Common myeloid progenitor, CD34-positive (primary cell): ENCODE results near the gene PHC2.
A peak's percentile ranks its signal among the peaks of the same experiment; 100 is the strongest.

ENCODE experiments used
- CTCF ChIA-PET: fragments of 350-600 bp; sonication (Branson Sonifier 250); formaldehyde crosslinking; loops from one replicate; lab custom pipeline; 2021; ENCODE audit warnings: antibody characterized with exemption; lab: Charles Lee
- POLR2A ChIA-PET: fragments of 350-600 bp; sonication (Branson Sonifier 250); formaldehyde crosslinking; loops from one replicate; lab custom pipeline; 2021; ENCODE audit warnings: antibody characterized with exemption; lab: Charles Lee
- DNase-seq, 3 donors: peaks; one replicate each; pipeline versions ENCODE4 v3.0.0 to v3.0.0-alpha.2; 2013
- H3K27ac ChIP-seq, 2 experiments: 1 replicate in 1 of 2; 2 replicates in 1 of 2; pipeline ENCODE4 v1.7.0; 2013; ENCODE audit warnings: inconsistent platforms in 2 of 2, low read length in 2 of 2, mild to moderate bottlenecking in 2 of 2, low read depth in 1 of 2, moderate library complexity in 1 of 2; ENCODE audit not compliant: severe bottlenecking in 2 of 2, insufficient read depth in 1 of 2, poor library complexity in 1 of 2
- H3K27me3 ChIP-seq, 5 experiments: replicated peaks in 2 of 5; 1 replicate in 3 of 5; 2 replicates in 2 of 5; pipeline versions ENCODE4 v1.6.1 to v1.7.0; 2013; ENCODE audit warnings: low read length in 4 of 5, mild to moderate bottlenecking in 2 of 5, moderate library complexity in 2 of 5, inconsistent platforms in 1 of 5; ENCODE audit not compliant: insufficient read depth in 5 of 5, control insufficient read depth in 4 of 5
- H3K36me3 ChIP-seq, 4 experiments: 1 replicate in 2 of 4; 2 replicates in 2 of 4; pipeline versions ENCODE4 v1.6.1 to v1.7.0; 2013; ENCODE audit warnings: low read length in 3 of 4, control low read depth in 1 of 4, mild to moderate bottlenecking in 1 of 4; ENCODE audit not compliant: control insufficient read depth in 4 of 4, insufficient read depth in 4 of 4
- H3K4me1 ChIP-seq, 4 experiments: 1 replicate in 3 of 4; 2 replicates in 1 of 4; pipeline versions ENCODE4 v1.6.1 to v1.7.1; 2013; ENCODE audit warnings: low read length in 3 of 4, mild to moderate bottlenecking in 3 of 4, control low read depth in 1 of 4, inconsistent platforms in 1 of 4, moderate library complexity in 1 of 4; ENCODE audit not compliant: control insufficient read depth in 4 of 4, insufficient read depth in 4 of 4; ENCODE audit errors: control extremely low read depth in 1 of 4
- H3K4me3 ChIP-seq, 7 experiments: 1 replicate in 4 of 7; 2 replicates in 3 of 7; pipeline versions ENCODE4 v1.5.1 to v1.7.0; 2013; ENCODE audit warnings: mild to moderate bottlenecking in 7 of 7, low read length in 6 of 7, moderate library complexity in 6 of 7, inconsistent platforms in 2 of 7, low read depth in 2 of 7, control low read depth in 1 of 7; ENCODE audit not compliant: insufficient read depth in 4 of 7, control insufficient read depth in 1 of 7; ENCODE audit errors: extremely low read depth in 1 of 7
- H3K9me3 ChIP-seq, 5 experiments: 1 replicate in 4 of 5; 2 replicates in 1 of 5; pipeline versions ENCODE4 v1.6.1 to v1.7.1; 2013; ENCODE audit warnings: low read length in 4 of 5, mild to moderate bottlenecking in 2 of 5, inconsistent platforms in 1 of 5, low read depth in 1 of 5, moderate library complexity in 1 of 5; ENCODE audit not compliant: control insufficient read depth in 4 of 5, insufficient read depth in 2 of 5; ENCODE audit errors: control extremely low read depth in 1 of 5
- WGBS: methylation state at CpG from one replicate; pipeline ENCODE4 v1.1.5; 2013; ENCODE audit not compliant: insufficient coverage; 5-methylcytosine and 5-hydroxymethylcytosine counted together

The PHC2 gene

DNA sequence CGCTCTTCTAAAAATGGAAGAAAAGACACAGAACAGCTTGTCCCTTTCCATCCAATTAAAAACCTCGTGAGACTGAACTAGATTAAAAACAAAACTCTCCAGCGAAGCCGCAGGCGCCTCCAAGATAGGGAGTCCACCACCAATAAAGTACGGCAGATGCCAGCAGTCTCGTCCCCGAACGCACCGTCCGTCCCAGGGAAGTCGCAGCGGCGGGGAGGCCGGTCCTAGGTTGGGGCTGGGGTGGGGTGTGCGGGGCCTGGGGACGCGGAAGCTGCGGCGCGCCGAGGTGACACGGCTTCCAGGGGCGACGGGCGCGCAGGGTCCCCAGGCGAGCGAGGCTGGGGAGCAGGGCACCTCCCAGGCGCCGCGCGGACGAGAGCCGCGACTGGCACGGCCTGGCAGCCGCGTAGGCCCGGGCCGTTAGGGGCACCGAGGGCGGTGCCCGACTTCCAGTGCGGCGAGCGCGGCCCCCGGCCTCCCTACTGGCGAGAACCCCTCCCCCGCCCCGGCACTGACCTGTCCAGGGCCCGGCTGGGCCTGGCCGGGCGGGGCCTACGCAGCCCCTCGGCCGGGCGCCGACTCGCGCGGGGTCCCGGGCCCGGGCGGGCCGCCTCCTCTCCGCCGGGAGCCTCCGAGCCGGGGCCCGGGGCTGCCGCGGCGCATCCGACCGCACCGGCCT, 81.7 kb downstream of the PHC2 start:
- Histone ChIP-seq H3K36me3 (peaks cover 0 to 17% (median 5%) of the 10 kb centered on the region in 4 experiments), H3K27ac (peak overlapping the region; percentile 68 to 83), H3K27me3 (no peaks in the 10 kb centered on the region), H3K4me1 (peaks cover 16 to 41% (median 34%) of the 10 kb centered on the region in 4 experiments), H3K4me3 (peak overlapping the region; percentile 53 to 93 (median 80)), H3K9me3 (no peaks in the 10 kb centered on the region)
- DNase-seq = peak; percentile 49 to 79 (median 68)
- POLR2A ChIA-PET = interaction anchor here (0.7 to 1.0 kb wide), 2 partner anchors 55 to 168 kb away, joined by 3 read pairs; partner anchors contain the start of gene TRIM62
- WGBS = 0% methylated on average over 54 of the region's 78 CpGs
- CTCF ChIA-PET = interaction anchor here (1.2 kb wide), 2 partner anchors 51 to 121 kb away, joined by 3 read pairs; no protein-coding TSS in a partner anchor

GRCh38 chr1:33348676-33349080, 82.2 kb downstream of the PHC2 start:
- CTCF ChIA-PET = interaction anchor here (1.4 kb wide), 1 partner anchor 14 kb away, joined by 4 read pairs; no protein-coding TSS in a partner anchor
- Histone ChIP-seq H3K27me3 (no peaks in the 10 kb centered on the region), H3K36me3 (peaks cover 0 to 14% (median 3%) of the 10 kb centered on the region in 4 experiments), H3K9me3 (no peaks in the 10 kb centered on the region), H3K4me1 (peaks cover 20 to 41% (median 34%) of the 10 kb centered on the region in 4 experiments), H3K27ac (peak overlapping the region; percentile 68 to 83), H3K4me3 (peak overlapping the region; percentile 6 to 93 (median 80))
- peak; percentile 19 to 57 (median 50) for DNase-seq
- POLR2A ChIA-PET = no interaction called here
- WGBS = 2% methylated on average over 10 of the region's 11 CpGs

DNA sequence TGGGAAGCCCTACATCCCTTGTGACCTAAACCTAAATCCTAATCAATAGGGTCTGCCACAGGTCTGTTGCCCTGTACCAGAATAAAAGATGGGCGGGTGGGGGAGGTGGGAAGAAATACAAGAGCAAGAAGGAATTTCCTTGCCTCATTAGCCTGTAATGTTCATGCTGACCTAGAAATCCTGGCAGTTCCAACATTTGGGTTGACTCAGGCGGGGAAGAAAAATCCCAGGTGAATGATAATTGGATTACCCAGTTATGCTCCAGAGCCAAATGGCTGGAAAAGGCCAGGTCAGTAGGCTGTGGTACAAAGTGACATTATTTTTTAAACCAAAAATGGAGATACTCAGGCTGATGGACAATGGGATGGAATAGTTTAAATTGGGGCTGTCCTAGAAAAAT, 82.7 kb downstream of the PHC2 start:
- peak overlapping the region; percentile 68 to 83 for H3K27ac ChIP-seq
- H3K27me3 ChIP-seq = no peaks in the 10 kb centered on the region
- ChIA-PET CTCF (interaction anchor here (0.7 to 1.4 kb wide), 2 partner anchors 13 to 24 kb away, joined by 3 to 4 read pairs; no protein-coding TSS in a partner anchor), POLR2A (interaction anchor here (1.1 kb wide), 1 partner anchor 10 kb away, joined by 3 read pairs; no protein-coding TSS in a partner anchor)
- WGBS = 80% methylated on average over 1 of the region's 2 CpGs
- peak overlapping the region in 6 of 7 experiments; percentile 75 to 93 (median 84) for H3K4me3 ChIP-seq
- peaks cover 0 to 18% (median 3%) of the 10 kb centered on the region in 4 experiments for H3K36me3 ChIP-seq
- H3K9me3 ChIP-seq = no peaks in the 10 kb centered on the region
- peaks cover 20 to 41% (median 34%) of the 10 kb centered on the region in 4 experiments for H3K4me1 ChIP-seq
- DNase-seq = no peak

DNA sequence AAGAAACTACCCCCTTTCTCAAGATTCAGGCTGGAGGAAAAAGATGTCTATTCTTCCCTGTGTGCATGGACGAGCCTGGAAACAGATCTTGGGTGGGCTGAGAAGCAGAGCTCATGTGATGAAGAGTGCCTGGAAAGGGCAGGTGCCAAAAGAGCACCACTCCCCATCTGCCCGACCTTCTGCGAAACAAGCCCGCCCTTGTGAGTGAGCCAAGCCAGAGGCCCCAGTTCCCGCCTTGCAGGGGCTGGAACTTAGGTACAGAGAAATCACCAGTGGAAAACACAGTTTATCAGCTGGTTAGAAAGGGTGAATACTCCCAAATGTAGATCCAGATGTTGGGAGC, 83.3 kb downstream of the PHC2 start:
- 94% methylated on average over 5 of the region's 5 CpGs for WGBS
- H3K36me3 ChIP-seq = peaks cover 0 to 22% (median 6%) of the 10 kb centered on the region in 4 experiments
- ChIA-PET CTCF (interaction anchor here (0.7 to 1.6 kb wide), 4 partner anchors 9 to 25 kb away, joined by 3 to 4 read pairs (median 4); no protein-coding TSS in a partner anchor), POLR2A (interaction anchor here (1.1 kb wide), 1 partner anchor 9 kb away, joined by 3 read pairs; no protein-coding TSS in a partner anchor)
- H3K27me3 ChIP-seq = no peaks in the 10 kb centered on the region
- H3K27ac ChIP-seq = no peak overlapping the region
- DNase-seq = no peak
- H3K9me3 ChIP-seq = no peaks in the 10 kb centered on the region
- peak overlapping the region in 5 of 7 experiments; percentile 50 to 93 (median 75) for H3K4me3 ChIP-seq
- peaks cover 20 to 43% (median 34%) of the 10 kb centered on the region in 4 experiments for H3K4me1 ChIP-seq

DNA sequence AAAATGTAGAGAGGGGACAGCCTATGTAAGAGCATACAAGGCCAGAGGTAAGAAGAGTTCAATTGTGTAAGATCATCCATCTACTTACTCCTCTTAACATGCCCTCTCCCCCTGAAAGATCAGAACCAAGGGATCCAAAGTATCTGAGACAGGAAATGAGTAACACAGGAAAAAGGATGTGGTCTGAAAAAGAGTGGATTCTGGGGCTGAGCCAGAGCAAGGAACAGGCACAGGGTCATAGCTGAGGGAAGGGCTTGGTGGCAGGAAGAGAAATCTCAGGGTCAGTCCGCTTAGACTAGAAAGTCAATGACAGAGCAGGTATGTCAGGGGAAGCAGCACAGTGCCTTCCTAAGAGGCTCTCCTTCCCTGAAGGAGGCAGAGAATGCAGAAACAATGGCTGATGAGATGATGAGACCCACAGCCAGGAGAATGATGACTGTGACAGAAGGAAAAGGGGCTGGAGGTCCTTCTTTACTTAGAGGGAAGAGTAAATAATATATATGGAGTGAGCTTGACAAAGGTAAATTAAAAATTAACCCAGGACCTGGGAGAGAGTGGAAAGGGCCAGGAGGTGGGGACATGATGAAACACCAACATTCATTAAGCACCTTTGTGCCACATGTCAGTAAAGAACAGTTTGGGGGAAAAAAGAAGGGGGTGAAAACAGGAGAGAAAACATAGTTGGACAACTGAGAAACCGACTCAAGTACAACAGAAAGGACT, 83.8 kb downstream of the PHC2 start:
- Histone ChIP-seq H3K27me3 (no peaks in the 10 kb centered on the region), H3K27ac (no peak overlapping the region), H3K36me3 (peaks cover 0 to 27% (median 7%) of the 10 kb centered on the region in 4 experiments), H3K4me3 (peak overlapping the region in 4 of 7 experiments; percentile 50 to 93 (median 63)), H3K4me1 (peaks cover 20 to 49% (median 34%) of the 10 kb centered on the region in 4 experiments), H3K9me3 (no peaks in the 10 kb centered on the region)
- WGBS = 33% methylated on average over 1 of the region's 2 CpGs
- POLR2A ChIA-PET = interaction anchor here (1.1 kb wide), 1 partner anchor 8 kb away, joined by 3 read pairs; no protein-coding TSS in a partner anchor
- peak; percentile 26 to 38 (median 37) for DNase-seq
- CTCF ChIA-PET = interaction anchor here (0.7 to 1.6 kb wide), 4 partner anchors 9 to 25 kb away, joined by 3 to 4 read pairs (median 4); no protein-coding TSS in a partner anchor

DNA sequence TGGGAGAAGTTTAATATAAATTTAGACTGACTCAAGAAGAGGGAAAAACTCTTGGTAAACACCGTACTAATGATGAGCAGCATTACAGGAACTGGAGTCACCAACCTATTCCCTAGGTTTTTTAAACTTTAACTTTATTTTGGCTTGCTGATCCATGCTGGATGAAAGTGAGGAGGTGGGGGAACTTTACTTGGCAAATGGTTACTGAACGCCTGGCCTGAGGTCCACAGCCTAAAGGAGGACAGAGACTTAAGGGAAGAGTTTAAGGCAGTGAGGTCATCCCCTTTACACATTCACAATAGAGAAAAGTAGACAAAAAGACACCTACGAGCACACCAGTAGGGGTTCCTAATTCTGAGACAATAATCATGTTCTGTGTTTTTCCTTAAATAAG, 84.4 kb downstream of the PHC2 start:
- Histone ChIP-seq H3K27me3 (no peaks in the 10 kb centered on the region), H3K27ac (no peak overlapping the region), H3K36me3 (peaks cover 4 to 33% (median 12%) of the 10 kb centered on the region in 4 experiments), H3K4me3 (peak overlapping the region in 2 of 7 experiments; percentile 51 to 93), H3K9me3 (no peaks in the 10 kb centered on the region), H3K4me1 (peaks cover 20 to 50% (median 34%) of the 10 kb centered on the region in 4 experiments)
- 100% methylated on average over 1 of the region's 3 CpGs for WGBS
- CTCF ChIA-PET = interaction anchor here (1.6 kb wide), 1 partner anchor 20 kb away, joined by 3 read pairs; no protein-coding TSS in a partner anchor
- no peak for DNase-seq
- POLR2A ChIA-PET = no interaction called here
